Tibial nerve (tissue), 4 donors: ENCODE data around the gene MYNN. TPM values are rescaled to one million over a fixed set of nuclear protein-coding genes. Genes with fewer than 3 reads are reported as not detected.

Experiments
- DNase-seq, 2 donors: peaks; one replicate each; pipeline ENCODE4 v3.0.0-alpha.2; 2019; ENCODE audit warnings: low spot score in 2 of 2
- H3K27ac ChIP-seq, 4 donors: fragments of 200-600 bp; sonication (generic) in 3 of 4; one replicate each; pipeline ENCODE4 v1.5.1; 2017 to 2019; ENCODE audit warnings: mild to moderate bottlenecking in 1 of 4
- H3K27me3 ChIP-seq, 2 donors: fragments of 200-600 bp; sonication (generic) in 1 of 2; one replicate each; pipeline versions ENCODE4 v1.5.1 to v1.6.0; 2017 to 2019
- H3K36me3 ChIP-seq, 3 donors: fragments of 200-600 bp; sonication (generic); one replicate each; pipeline ENCODE4 v1.5.1; 2018 to 2019
- H3K4me1 ChIP-seq, 4 donors: fragments of 200-600 bp; sonication (generic) in 3 of 4; one replicate each; pipeline ENCODE4 v1.5.1; 2017 to 2019
- H3K4me3 ChIP-seq, 4 donors: fragments of 200-600 bp; sonication (generic) in 3 of 4; one replicate each; pipeline ENCODE4 v1.5.1; 2017 to 2019; ENCODE audit warnings: mild to moderate bottlenecking in 1 of 4, moderate library complexity in 1 of 4
- H3K9me3 ChIP-seq, 4 donors: fragments of 200-600 bp; sonication (generic) in 3 of 4; one replicate each; pipeline ENCODE4 v1.5.1; 2017 to 2019
- EP300 ChIP-seq, 2 donors: sonication (generic); formaldehyde crosslinking; IDR thresholded peaks; one replicate each; pipeline ENCODE4 v1.6.1; 2017; ENCODE audit warnings: antibody characterized with exemption in 2 of 2, mild to moderate bottlenecking in 1 of 2
- POLR2A ChIP-seq, 2 donors: fragments of 450-650 bp; IDR thresholded peaks; one replicate each; pipeline ENCODE4 v1.6.1; 2017; ENCODE audit warnings: antibody characterized with exemption in 2 of 2, mild to moderate bottlenecking in 2 of 2, moderate library complexity in 2 of 2
- WGBS, 2 donors: methylation state at CpG; one replicate each; pipeline ENCODE4 v1.1.5; 2018; 5-methylcytosine and 5-hydroxymethylcytosine counted together
- total RNA-seq, 4 donors: library from RNA; depleted of rRNA; stranded (reverse); fragments of >200 nt; gene quantifications; one replicate each; pipeline ENCODE4 v1.1.0, GENCODE V29; 2016
- TF ChIP-seq, protein P1 (sequence below), 5 experiments: fragments of 200-600 bp in 3 of 5; fragments of 450-650 bp in 2 of 5; sonication (generic) in 3 of 5; IDR thresholded peaks; one replicate each; pipeline ENCODE4 v1.5.1; 2016 to 2019; ENCODE audit warnings: antibody characterized with exemption in 5 of 5, mild to moderate bottlenecking in 3 of 5, moderate library complexity in 2 of 5

MYNN gene
- total RNA-seq, 4 donors from 2014 or later = 10.8 to 24.3 (median 16.8) TPM

DNA sequence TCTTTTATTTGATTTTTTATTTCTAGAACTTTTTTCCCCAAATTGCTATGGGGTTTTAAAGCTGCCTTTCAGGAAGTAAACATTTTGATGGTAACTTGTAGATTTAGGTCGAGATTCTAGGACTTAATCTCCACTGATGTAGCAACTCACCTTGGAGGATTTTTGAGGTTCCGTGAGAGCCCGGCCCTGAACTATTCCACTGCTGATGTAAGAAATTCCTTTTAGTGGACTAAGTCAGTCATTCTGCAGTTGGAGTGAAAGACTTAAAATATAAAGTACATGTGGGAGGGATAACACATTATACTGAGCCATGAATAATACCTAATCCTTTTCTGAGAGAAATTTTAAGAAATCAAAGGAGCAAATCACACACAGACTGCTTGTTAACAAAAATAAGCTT is 52.1 kb downstream of the MYNN start:
- no peak for DNase-seq
- no peaks in the 10 kb centered on the region for H3K36me3 ChIP-seq
- no peaks in the 10 kb centered on the region for H3K4me1 ChIP-seq
- no peak for TF ChIP-seq EP300 (IDR thresholded peaks at IDR 0.05)
- H3K4me3 ChIP-seq = no peak overlapping the region
- WGBS, 2 donors = 78 to 87% methylated on average over 3 of the region's 3 CpGs
- no peaks in the 10 kb centered on the region for H3K9me3 ChIP-seq
- H3K27ac ChIP-seq = no peak overlapping the region
- no peaks in the 10 kb centered on the region for H3K27me3 ChIP-seq

DNA sequence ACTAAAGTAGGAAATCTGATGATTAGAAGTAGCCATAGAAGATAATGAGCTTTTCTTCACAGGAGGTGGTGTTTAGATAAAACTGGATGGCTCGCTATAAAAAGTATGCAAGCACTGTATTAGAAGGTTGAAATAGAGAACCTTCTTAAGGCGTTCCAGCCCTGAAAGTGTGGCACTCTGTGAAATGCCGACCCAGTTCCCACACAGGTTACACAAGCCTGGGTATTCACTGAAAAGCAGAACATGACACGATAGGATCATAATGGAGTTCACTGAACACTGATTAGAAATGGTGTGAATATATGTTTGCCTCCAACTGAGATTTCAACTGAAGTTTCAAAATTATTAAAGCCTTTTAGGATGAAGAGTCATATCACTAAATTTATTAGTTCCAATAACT is 54.5 kb downstream of the MYNN start:
- no peaks in the 10 kb centered on the region for H3K9me3 ChIP-seq
- H3K4me3 ChIP-seq = no peak overlapping the region
- H3K4me1 ChIP-seq = no peaks in the 10 kb centered on the region
- H3K27me3 ChIP-seq = no peaks in the 10 kb centered on the region
- DNase-seq = no peak
- H3K36me3 ChIP-seq = no peaks in the 10 kb centered on the region
- TF ChIP-seq, protein P1, sequence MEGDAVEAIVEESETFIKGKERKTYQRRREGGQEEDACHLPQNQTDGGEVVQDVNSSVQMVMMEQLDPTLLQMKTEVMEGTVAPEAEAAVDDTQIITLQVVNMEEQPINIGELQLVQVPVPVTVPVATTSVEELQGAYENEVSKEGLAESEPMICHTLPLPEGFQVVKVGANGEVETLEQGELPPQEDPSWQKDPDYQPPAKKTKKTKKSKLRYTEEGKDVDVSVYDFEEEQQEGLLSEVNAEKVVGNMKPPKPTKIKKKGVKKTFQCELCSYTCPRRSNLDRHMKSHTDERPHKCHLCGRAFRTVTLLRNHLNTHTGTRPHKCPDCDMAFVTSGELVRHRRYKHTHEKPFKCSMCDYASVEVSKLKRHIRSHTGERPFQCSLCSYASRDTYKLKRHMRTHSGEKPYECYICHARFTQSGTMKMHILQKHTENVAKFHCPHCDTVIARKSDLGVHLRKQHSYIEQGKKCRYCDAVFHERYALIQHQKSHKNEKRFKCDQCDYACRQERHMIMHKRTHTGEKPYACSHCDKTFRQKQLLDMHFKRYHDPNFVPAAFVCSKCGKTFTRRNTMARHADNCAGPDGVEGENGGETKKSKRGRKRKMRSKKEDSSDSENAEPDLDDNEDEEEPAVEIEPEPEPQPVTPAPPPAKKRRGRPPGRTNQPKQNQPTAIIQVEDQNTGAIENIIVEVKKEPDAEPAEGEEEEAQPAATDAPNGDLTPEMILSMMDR (IDR thresholded peaks at IDR 0.05) = no peak
- TF ChIP-seq EP300 (IDR thresholded peaks at IDR 0.05) (no peak), POLR2A (IDR thresholded peaks at IDR 0.05) (no peak)
- WGBS, 2 donors = 82 to 93% methylated on average over 4 of the region's 4 CpGs
- no peak overlapping the region for H3K27ac ChIP-seq

DNA sequence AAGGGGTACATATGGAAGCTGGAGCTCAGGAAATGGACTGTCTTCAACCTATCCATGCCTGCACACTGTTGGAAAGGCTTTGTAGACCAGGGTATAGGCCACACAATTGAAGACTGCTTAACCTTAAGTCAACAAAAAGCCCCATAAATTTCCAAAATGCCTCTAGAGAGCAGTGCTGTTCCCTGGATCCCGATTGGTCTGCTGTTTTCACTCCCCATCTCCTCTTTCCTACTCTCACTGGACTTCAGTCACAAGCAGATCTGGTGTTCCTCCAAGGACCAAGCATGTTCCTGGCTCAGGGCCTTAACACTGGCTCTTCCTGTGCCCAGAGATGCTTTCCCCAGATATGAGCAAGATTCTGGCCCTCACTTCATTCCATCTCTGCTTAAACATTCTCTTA is 62.3 kb downstream of the MYNN start:
- WGBS, 2 donors = 56 to 59% methylated on average over 1 of the region's 1 CpG
- TF ChIP-seq POLR2A (IDR thresholded peaks at IDR 0.05) = no peak
- TF ChIP-seq EP300 (IDR thresholded peaks at IDR 0.05) = no peak
- TF ChIP-seq, protein P1 (IDR thresholded peaks at IDR 0.05) = no peak
- Histone ChIP-seq H3K27ac (no peak overlapping the region), H3K4me1 (no peaks in the 10 kb centered on the region), H3K27me3 (no peaks in the 10 kb centered on the region), H3K4me3 (no peak overlapping the region), H3K36me3 (no peaks in the 10 kb centered on the region), H3K9me3 (no peaks in the 10 kb centered on the region)
- no peak for DNase-seq

DNA sequence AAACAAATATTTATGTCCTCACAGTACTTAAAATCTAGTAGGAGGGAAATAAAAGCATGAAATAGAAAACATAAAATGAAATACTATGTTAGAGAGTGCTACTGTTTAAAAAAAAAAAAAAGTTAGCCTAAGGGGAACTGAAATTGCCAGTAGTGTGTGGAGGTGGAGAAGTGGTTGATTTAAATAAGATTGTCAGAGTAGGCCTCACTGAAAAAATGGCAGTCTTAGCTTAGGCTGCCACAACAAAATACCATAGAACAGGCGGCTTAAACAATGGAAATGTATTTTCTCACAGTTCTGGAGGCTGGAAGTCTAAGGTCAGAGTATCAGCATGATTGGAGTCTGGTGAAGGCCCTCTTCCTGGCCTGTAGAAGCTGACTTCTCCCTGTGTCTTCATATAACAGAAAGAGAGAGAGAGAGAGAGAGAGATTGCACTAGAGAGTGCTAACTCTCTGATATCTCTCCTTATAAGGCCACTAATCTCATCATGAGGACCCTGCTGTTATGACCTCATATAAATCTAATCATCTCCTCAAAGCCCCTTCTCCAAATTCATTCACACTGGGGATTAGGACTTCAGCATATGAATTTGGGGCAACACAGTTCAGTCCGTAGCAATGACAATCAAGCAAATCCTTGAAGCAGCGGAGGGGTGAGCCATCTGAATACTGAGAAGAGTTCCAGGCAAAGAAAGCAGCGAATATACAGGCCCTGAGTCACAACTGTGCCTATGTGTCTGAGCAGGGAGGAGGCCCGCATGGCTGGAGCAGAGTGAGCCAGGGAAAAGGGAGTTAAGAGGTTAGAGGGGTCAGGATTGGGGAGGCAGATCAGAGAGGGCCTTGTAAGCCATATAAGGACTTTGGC is 63.1 kb downstream of the MYNN start:
- 53 to 58% methylated on average over 5 of the region's 5 CpGs for WGBS, 2 donors
- Histone ChIP-seq H3K4me1 (no peaks in the 10 kb centered on the region), H3K9me3 (no peaks in the 10 kb centered on the region), H3K36me3 (no peaks in the 10 kb centered on the region), H3K27ac (no peak overlapping the region), H3K4me3 (no peak overlapping the region), H3K27me3 (no peaks in the 10 kb centered on the region)
- no peak for DNase-seq
- TF ChIP-seq, protein P1 (IDR thresholded peaks at IDR 0.05) = no peak
- no peak for TF ChIP-seq EP300 (IDR thresholded peaks at IDR 0.05)
- TF ChIP-seq POLR2A (IDR thresholded peaks at IDR 0.05) = no peak

DNA sequence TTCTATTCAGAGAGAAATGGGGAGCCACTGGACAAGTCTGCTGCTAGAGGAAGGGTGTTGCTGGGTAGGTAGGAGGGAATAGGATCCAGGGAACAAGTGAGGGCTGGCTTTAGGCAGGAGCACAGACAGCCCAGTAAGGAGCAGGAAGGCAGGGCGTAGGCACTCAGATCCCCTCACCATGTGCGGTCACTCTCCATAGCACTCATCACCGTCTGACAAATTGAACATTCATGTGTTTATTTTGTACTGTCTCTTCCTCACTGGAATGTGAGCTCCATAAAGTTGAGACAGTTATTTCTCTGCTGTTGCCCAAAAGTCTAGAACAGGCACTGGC is 63.7 kb downstream of the MYNN start:
- Histone ChIP-seq H3K4me1 (no peaks in the 10 kb centered on the region), H3K27me3 (no peaks in the 10 kb centered on the region), H3K27ac (no peak overlapping the region), H3K4me3 (no peak overlapping the region), H3K9me3 (no peaks in the 10 kb centered on the region), H3K36me3 (no peaks in the 10 kb centered on the region)
- DNase-seq = no peak
- 83 to 84% methylated on average over 3 of the region's 3 CpGs for WGBS, 2 donors
- TF ChIP-seq POLR2A (IDR thresholded peaks at IDR 0.05) (no peak), EP300 (IDR thresholded peaks at IDR 0.05) (no peak)
- TF ChIP-seq, protein P1 (IDR thresholded peaks at IDR 0.05) = no peak
